Measurements from ENCODE around the gene MRPS18A. TPM values are rescaled to one million over a fixed set of nuclear protein-coding genes. Genes with fewer than 3 reads are reported as not detected.
A peak's percentile ranks its signal among the peaks of the same experiment; 100 is the strongest.

The MRPS18A gene
- total and polyA plus RNA-seq, 2 of the 13 experiments (the other 11 are each of a cell fraction or from before 2014, with no cell fraction given), result 87.8 to 89.1 TPM

DNA sequence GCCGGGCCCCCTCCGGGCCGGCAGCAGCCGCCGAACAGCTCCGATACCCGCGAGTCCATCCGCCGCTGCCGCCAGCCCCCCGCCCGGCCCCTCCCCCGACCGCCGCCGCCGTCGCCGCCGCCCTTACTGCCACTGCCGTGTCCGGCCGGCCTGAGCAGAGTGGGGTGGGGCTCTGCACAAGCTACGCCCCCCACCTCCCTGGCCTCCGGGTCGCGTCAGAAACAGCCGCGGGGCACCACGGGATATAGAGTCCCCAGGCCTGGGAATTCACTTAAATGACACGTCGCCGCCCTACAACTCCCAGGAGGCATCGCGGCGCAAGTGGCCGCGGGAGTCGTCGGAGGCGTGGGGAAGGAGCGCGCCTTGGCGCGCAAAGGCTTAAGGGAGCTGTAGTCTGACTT lies 58.5 kb downstream of the MRPS18A start, which contains the start of gene GTPBP2 (continued):
- peak; percentile 47; the same call in 1 of the 2 replicates for TF ChIP-seq TBX3 (IDR thresholded peaks at IDR 0.05; ENCODE audit: borderline replicate concordance)
- peak; percentile 63 for TF ChIP-seq SIX4 (CRISPR knock-in tag; IDR thresholded peaks at IDR 0.05)
- no peak for TF ChIP-seq RCOR2 (CRISPR knock-in tag; IDR thresholded peaks at IDR 0.05)
- TF ChIP-seq, protein P1, sequence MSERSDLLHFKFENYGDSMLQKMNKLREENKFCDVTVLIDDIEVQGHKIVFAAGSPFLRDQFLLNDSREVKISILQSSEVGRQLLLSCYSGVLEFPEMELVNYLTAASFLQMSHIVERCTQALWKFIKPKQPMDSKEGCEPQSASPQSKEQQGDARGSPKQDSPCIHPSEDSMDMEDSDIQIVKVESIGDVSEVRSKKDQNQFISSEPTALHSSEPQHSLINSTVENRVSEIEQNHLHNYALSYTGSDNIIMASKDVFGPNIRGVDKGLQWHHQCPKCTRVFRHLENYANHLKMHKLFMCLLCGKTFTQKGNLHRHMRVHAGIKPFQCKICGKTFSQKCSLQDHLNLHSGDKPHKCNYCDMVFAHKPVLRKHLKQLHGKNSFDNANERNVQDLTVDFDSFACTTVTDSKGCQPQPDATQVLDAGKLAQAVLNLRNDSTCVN (CRISPR knock-in tag; IDR thresholded peaks at IDR 0.05; ENCODE audit: borderline replicate concordance), result no peak
- no peak for TF ChIP-seq ZNF318 (CRISPR knock-in tag; IDR thresholded peaks at IDR 0.05)
- TF ChIP-seq U2AF2 (IDR thresholded peaks at IDR 0.05; ENCODE audit: low read depth, low read length), result no peak
- no peak for TF ChIP-seq ZKSCAN5 (CRISPR knock-in tag; IDR thresholded peaks at IDR 0.05)
- no peak for TF ChIP-seq ZNF263 (CRISPR knock-in tag; IDR thresholded peaks at IDR 0.05)
- TF ChIP-seq GABPA (IDR thresholded peaks at IDR 0.05; ENCODE audit: low read depth, low read length), result peak; percentile 49
- peak; percentile 84 for TF ChIP-seq GABPA (CRISPR knock-in tag; IDR thresholded peaks at IDR 0.05; ENCODE audit: low read depth)
- no peak for TF ChIP-seq FIP1L1 (IDR thresholded peaks at IDR 0.05; ENCODE audit: borderline replicate concordance, insufficient read depth, low read depth, low read length)
- no peak for TF ChIP-seq SMARCC2 (IDR thresholded peaks at IDR 0.05)
- TF ChIP-seq MXI1 (IDR thresholded peaks at IDR 0.05; ENCODE audit: borderline replicate concordance, low read depth, low read length), result peak; percentile 85; the same call in 1 of the 3 replicates
- TF ChIP-seq PITX1 (CRISPR knock-in tag; IDR thresholded peaks at IDR 0.05), result no peak; the same call in 1 of the 2 replicates
- no peak for TF ChIP-seq TAF15 (IDR thresholded peaks at IDR 0.05; ENCODE audit: low read depth, low read length, poor library complexity, severe bottlenecking)
- no peak for TF ChIP-seq SKI (IDR thresholded peaks at IDR 0.05; ENCODE audit: partially characterized antibody)
- no peak for TF ChIP-seq ASH2L (IDR thresholded peaks at IDR 0.05; ENCODE audit: insufficient read length, low read depth, low read length)
- 0 out of 2 replicates have a peak, but pooled peaks have one; percentile 3 for TF ChIP-seq ZZZ3 (CRISPR knock-in tag; IDR thresholded peaks at IDR 0.05; ENCODE audit: borderline replicate concordance)

All from HepG2 (cell line).